ENCODE results near the gene TBC1D3B.

- TF ChIP-seq CTCF (IDR thresholded peaks at IDR 0.05; ENCODE audit: low read depth, low read length, poor library complexity, severe bottlenecking): no peak
- no peak for TF ChIP-seq EZH2phosphoT487 (IDR thresholded peaks at IDR 0.05; ENCODE audit: borderline replicate concordance, low read length)
Measured at GRCh38 chr17:36204724-36205500, 28.5 kb upstream of the TBC1D3B start.

All from DOHH2 (cell line).